ENCODE measurements around the gene NRCAM.
"Not testable (repeated sequence)": the region's sequence is repeated elsewhere in the genome, so short reads cannot be mapped to it uniquely, and the experiment has no call there.

The NRCAM gene

GRCh38 chr7:108282427-108282996 is 173.7 kb downstream of the NRCAM start:
- DNase-seq (ENCODE audit: low spot score in 2 of 2) (no peak), ATAC-seq (ENCODE audit: low read depth) (no peak)
- Mint-ChIP-seq H3K27ac (no peak overlapping the region), H3K4me1 (no peaks in the 10 kb centered on the region), H3K9me3 (no peaks in the 10 kb centered on the region), H3K4me3 (no peak overlapping the region), H3K36me3 (no peaks in the 10 kb centered on the region), H3K27me3 (peaks cover 20% of the 10 kb centered on the region)

DNA sequence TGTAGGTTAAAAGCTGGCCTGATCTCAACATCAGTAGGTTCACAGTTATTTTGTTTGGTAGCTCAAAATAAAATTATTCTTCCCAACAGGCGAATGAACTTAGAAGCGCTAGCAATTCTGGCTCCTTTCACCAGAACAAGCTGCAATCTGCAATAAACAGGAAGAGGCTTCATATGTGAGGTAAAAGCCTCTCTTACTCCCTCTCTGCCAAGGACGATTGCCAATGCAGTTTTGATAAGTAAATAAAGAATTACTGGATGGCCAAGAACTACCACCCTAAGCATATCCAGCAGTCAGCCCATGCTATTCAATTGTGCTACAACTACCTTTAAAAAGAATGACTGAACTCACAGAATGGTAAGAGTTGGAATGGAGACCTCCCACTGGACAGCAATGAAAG is 176.1 kb downstream of the NRCAM start:
- Mint-ChIP-seq H3K27ac (no peak overlapping the region), H3K27me3 (peaks cover 18% of the 10 kb centered on the region), H3K9me3 (peaks cover 3% of the 10 kb centered on the region), H3K4me3 (no peak overlapping the region), H3K4me1 (no peaks in the 10 kb centered on the region), H3K36me3 (peaks cover 1% of the 10 kb centered on the region)
- ATAC-seq (ENCODE audit: low read depth): no peak
- DNase-seq (ENCODE audit: low spot score in 2 of 2): no peak

DNA sequence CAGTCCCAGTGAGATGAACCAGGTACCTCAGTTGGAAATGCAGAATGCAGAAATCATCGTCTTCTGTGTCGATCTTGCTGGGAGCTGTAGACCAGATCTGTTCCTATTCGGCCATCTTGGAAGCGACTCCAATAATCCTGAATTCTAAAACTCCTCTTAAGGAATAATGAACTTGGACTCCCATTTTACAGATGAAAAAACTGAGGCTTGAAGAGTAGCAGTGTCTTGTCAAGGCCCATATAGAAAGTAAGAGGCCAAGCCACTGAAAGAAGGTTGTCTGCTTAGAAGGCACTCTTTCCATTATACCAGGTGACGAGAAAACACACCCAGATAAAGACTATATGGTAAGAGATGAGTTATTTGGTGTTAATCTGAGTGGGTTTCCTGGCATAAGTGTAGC is 177.5 kb downstream of the NRCAM start:
- ATAC-seq (ENCODE audit: low read depth): no peak
- Mint-ChIP-seq H3K9me3 (peaks cover 5% of the 10 kb centered on the region), H3K36me3 (peaks cover 1% of the 10 kb centered on the region), H3K27me3 (peaks cover 13% of the 10 kb centered on the region), H3K4me1 (no peaks in the 10 kb centered on the region), H3K27ac (no peak overlapping the region), H3K4me3 (no peak overlapping the region)
- DNase-seq (ENCODE audit: low spot score in 2 of 2): no peak

DNA sequence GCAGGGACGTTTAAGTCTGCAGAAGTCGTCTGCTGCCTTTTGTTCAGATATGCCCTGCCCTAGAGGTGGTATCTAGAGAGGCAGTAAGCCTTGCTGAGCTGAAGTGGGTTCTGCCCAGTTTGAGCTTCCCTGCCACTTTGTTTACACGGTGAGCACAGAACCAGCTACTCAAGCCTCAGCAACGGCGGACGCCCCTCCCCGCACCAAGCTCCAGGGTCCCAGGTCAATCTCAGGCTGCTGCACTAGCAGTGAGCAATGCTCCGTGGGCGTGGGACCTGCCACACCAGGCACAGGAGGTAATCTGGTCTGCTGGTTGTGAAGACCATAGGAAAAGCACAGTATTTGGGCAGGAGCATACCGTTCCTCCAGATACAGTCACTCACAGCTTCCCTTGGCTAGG is 178.0 kb downstream of the NRCAM start:
- DNase-seq (ENCODE audit: low spot score in 2 of 2): no peak
- H3K27me3 Mint-ChIP-seq: peaks cover 11% of the 10 kb centered on the region
- H3K4me1 Mint-ChIP-seq: no peaks in the 10 kb centered on the region
- H3K9me3 Mint-ChIP-seq: peaks cover 5% of the 10 kb centered on the region
- H3K4me3 Mint-ChIP-seq: no peak overlapping the region
- H3K27ac Mint-ChIP-seq: no peak overlapping the region
- peaks cover 1% of the 10 kb centered on the region for H3K36me3 Mint-ChIP-seq
- ATAC-seq (ENCODE audit: low read depth): no peak

DNA sequence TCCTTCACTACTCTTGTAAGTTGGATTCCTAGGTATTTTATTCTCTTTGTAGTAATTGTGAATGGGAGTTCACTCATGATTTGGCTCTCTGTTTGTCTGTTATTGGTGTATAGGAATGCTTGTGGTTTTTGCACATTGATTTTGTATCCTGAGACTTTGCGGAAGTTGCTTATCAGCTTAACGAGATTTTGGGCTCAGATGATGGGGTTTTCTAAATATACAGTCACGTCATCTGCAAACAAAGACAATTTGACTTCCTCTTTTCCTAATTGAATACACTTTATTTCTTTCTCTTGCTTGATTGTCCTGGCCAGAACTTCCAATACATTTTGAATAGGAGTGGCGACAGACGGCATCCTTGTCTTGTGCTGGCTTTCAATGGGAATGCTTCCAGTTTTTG is 181.8 kb downstream of the NRCAM start:
- not testable (repeated sequence) for H3K9me3 Mint-ChIP-seq; H3K4me1 Mint-ChIP-seq; H3K4me3 Mint-ChIP-seq; H3K36me3 Mint-ChIP-seq; H3K27me3 Mint-ChIP-seq; H3K27ac Mint-ChIP-seq; ATAC-seq (ENCODE audit: low read depth); DNase-seq (ENCODE audit: low spot score in 2 of 2)

- not testable (repeated sequence) for ATAC-seq (ENCODE audit: low read depth); H3K27ac Mint-ChIP-seq
These were observed 183.3 kb downstream of the NRCAM start for GRCh38 chr7:108272891-108273290.

DNA sequence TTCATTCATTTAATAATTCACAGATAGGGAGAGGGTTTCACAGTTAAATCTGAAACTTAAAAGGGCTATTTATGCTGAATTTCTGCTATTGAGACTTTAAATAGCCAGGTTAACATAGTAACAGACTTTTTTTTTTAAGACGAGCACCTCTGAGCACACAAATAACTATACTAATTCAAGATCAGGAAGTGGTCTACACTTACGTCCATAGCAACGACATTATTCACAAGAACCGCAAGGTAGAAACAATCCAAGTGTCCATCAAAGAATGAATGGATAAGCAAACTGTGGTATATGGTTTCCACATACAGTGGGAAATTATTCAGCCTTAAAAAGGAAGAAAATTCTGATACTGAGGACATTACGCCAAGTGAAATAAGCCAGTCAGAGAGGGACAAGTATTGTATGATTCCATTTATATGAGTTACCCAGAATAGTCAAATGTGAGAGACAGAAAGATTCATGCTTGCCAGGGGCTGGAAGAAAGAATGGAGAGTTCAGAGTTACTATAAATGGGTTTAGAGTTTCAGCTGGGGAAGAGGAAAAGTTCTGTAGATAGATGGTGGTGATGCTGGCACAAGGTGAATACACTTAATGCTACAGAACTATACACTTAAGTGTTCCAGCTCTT is 185.7 kb downstream of the NRCAM start:
- DNase-seq (ENCODE audit: low spot score in 2 of 2) (no peak), ATAC-seq (ENCODE audit: low read depth) (peak; percentile 35)
- Mint-ChIP-seq H3K4me1 (no peaks in the 10 kb centered on the region), H3K9me3 (peaks cover 4% of the 10 kb centered on the region), H3K4me3 (no peak overlapping the region), H3K27me3 (peaks cover 7% of the 10 kb centered on the region), H3K36me3 (no peaks in the 10 kb centered on the region), H3K27ac (no peak overlapping the region)

More at GRCh38 chr7:108272891-108273290, 183.3 kb downstream of the NRCAM start:
- DNase-seq (ENCODE audit: low spot score in 2 of 2); H3K4me3 Mint-ChIP-seq; H3K36me3 Mint-ChIP-seq; H3K9me3 Mint-ChIP-seq; H3K27me3 Mint-ChIP-seq; H3K4me1 Mint-ChIP-seq: not testable (repeated sequence)

GRCh38 chr7:108268200-108268820 is 187.9 kb downstream of the NRCAM start:
- H3K27me3 Mint-ChIP-seq: peaks cover 7% of the 10 kb centered on the region
- H3K4me3 Mint-ChIP-seq: no peak overlapping the region
- H3K4me1 Mint-ChIP-seq: no peaks in the 10 kb centered on the region
- no peak for ATAC-seq (ENCODE audit: low read depth)
- H3K27ac Mint-ChIP-seq: no peak overlapping the region
- no peaks in the 10 kb centered on the region for H3K36me3 Mint-ChIP-seq
- DNase-seq (ENCODE audit: low spot score in 2 of 2): no peak
- peaks cover 2% of the 10 kb centered on the region for H3K9me3 Mint-ChIP-seq

DNA sequence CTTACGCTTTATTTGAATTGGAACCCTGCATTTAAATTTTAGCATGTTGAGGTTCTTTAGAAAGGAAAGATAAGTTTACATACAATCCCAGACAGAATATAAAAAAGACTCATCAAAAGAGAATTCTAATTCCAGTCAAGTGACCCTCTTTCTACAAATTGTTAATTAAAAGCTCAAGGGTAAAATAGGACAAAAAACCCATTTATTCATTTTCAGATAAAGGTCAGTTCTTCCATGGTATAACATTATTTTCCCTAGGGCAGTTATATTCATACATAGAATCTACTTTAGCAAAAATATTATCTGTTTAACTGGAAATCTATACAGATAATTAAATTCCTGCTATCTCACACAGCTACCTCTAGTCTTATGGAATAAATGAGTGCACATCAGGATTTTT is 188.6 kb downstream of the NRCAM start:
- ATAC-seq (ENCODE audit: low read depth): no peak

GRCh38 chr7:108266491-108266890 is 189.7 kb downstream of the NRCAM start:
- no peaks in the 10 kb centered on the region for H3K36me3 Mint-ChIP-seq
- H3K4me1 Mint-ChIP-seq: no peaks in the 10 kb centered on the region
- H3K4me3 Mint-ChIP-seq: no peak overlapping the region
- H3K27ac Mint-ChIP-seq: no peak overlapping the region
- DNase-seq (ENCODE audit: low spot score in 2 of 2) (no peak), ATAC-seq (ENCODE audit: low read depth) (no peak)
- no peaks in the 10 kb centered on the region for H3K9me3 Mint-ChIP-seq
- H3K27me3 Mint-ChIP-seq: peaks cover 9% of the 10 kb centered on the region

More for the DNA sequence above, 188.6 kb downstream of the NRCAM start:
- H3K36me3 Mint-ChIP-seq: no peaks in the 10 kb centered on the region
- H3K27me3 Mint-ChIP-seq: peaks cover 9% of the 10 kb centered on the region
- H3K4me3 Mint-ChIP-seq: no peak overlapping the region
- DNase-seq (ENCODE audit: low spot score in 2 of 2): no peak
- no peaks in the 10 kb centered on the region for H3K4me1 Mint-ChIP-seq
- H3K27ac Mint-ChIP-seq: no peak overlapping the region
- no peaks in the 10 kb centered on the region for H3K9me3 Mint-ChIP-seq

DNA sequence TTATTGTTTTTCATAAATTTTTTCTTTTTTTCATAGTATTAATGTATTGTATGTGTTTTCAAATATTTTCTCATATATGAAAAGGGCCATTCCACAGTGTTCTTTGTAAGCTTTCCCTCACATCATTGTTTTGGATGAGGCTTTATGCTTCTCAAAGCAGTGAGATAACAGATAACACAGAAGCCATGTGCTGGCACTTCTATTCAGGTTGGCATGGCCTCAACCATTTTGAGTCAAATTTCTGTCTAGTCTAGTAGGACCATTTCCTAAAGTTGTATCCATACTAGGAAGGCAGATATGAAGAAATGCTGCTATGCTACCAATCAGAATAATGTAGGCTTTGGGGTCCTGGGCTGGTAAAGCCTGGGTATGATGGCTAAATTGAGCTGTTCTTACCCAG is 190.2 kb downstream of the NRCAM start:
- H3K4me3 Mint-ChIP-seq: no peak overlapping the region
- ATAC-seq (ENCODE audit: low read depth): no peak
- no peaks in the 10 kb centered on the region for H3K36me3 Mint-ChIP-seq
- H3K27ac Mint-ChIP-seq: no peak overlapping the region
- peaks cover 9% of the 10 kb centered on the region for H3K27me3 Mint-ChIP-seq
- no peak for DNase-seq (ENCODE audit: low spot score in 2 of 2)
- no peaks in the 10 kb centered on the region for H3K4me1 Mint-ChIP-seq
- H3K9me3 Mint-ChIP-seq: no peaks in the 10 kb centered on the region

- Mint-ChIP-seq H3K27ac (no peak overlapping the region), H3K4me3 (no peak overlapping the region), H3K27me3 (peaks cover 9% of the 10 kb centered on the region), H3K36me3 (no peaks in the 10 kb centered on the region), H3K9me3 (no peaks in the 10 kb centered on the region), H3K4me1 (no peaks in the 10 kb centered on the region)
- no peak for ATAC-seq (ENCODE audit: low read depth)
- DNase-seq (ENCODE audit: low spot score in 2 of 2): no peak
These were observed 191.2 kb downstream of the NRCAM start for GRCh38 chr7:108265007-108265406.

- no peak overlapping the region for H3K27ac Mint-ChIP-seq
- H3K4me1 Mint-ChIP-seq: no peaks in the 10 kb centered on the region
- H3K4me3 Mint-ChIP-seq: no peak overlapping the region
- DNase-seq (ENCODE audit: low spot score in 2 of 2) (no peak), ATAC-seq (ENCODE audit: low read depth) (no peak)
- no peaks in the 10 kb centered on the region for H3K36me3 Mint-ChIP-seq
- H3K27me3 Mint-ChIP-seq: peaks cover 8% of the 10 kb centered on the region
- peaks cover 3% of the 10 kb centered on the region for H3K9me3 Mint-ChIP-seq
These were observed 192.8 kb downstream of the NRCAM start for GRCh38 chr7:108263425-108263824.

- H3K27me3 Mint-ChIP-seq: peaks cover 7% of the 10 kb centered on the region
- no peak overlapping the region for H3K27ac Mint-ChIP-seq
- ATAC-seq (ENCODE audit: low read depth) (no peak), DNase-seq (ENCODE audit: low spot score in 2 of 2) (no peak)
- H3K4me3 Mint-ChIP-seq: no peak overlapping the region
- peaks cover 3% of the 10 kb centered on the region for H3K9me3 Mint-ChIP-seq
- no peaks in the 10 kb centered on the region for H3K4me1 Mint-ChIP-seq
- no peaks in the 10 kb centered on the region for H3K36me3 Mint-ChIP-seq
These were observed 194.5 kb downstream of the NRCAM start for GRCh38 chr7:108261560-108262255.

All from memory B cell (primary cell).